NCI-H1105 (cell line): ENCODE results near the gene DAB2IP.

Experiments
- DNase-seq: peaks from one replicate; lab custom pipeline; 2025; lab: John Stamatoyannopoulos, UW

Gene DAB2IP

GRCh38 chr9:121663591-121663990 lies 12.2 kb downstream of the DAB2IP start:
- no peak for DNase-seq

GRCh38 chr9:121666294-121666693 lies 14.9 kb downstream of the DAB2IP start:
- DNase-seq: no peak

- DNase-seq: no peak
These were observed 15.8 kb downstream of the DAB2IP start for GRCh38 chr9:121667214-121667613.

GRCh38 chr9:121667890-121668289 lies 16.5 kb downstream of the DAB2IP start:
- DNase-seq: no peak

GRCh38 chr9:121670431-121670830 lies 19.0 kb downstream of the DAB2IP start:
- DNase-seq: no peak

- DNase-seq: no peak
These were observed 20.2 kb downstream of the DAB2IP start for GRCh38 chr9:121671612-121672155.

GRCh38 chr9:121672213-121672612 lies 20.8 kb downstream of the DAB2IP start:
- DNase-seq: no peak

GRCh38 chr9:121672986-121673385 lies 21.6 kb downstream of the DAB2IP start:
- no peak for DNase-seq

- no peak for DNase-seq
These were observed 22.1 kb downstream of the DAB2IP start for GRCh38 chr9:121673576-121673975.

- no peak for DNase-seq
These were observed 22.6 kb downstream of the DAB2IP start for GRCh38 chr9:121674017-121674416.

GRCh38 chr9:121674952-121675351 lies 23.5 kb downstream of the DAB2IP start:
- DNase-seq: no peak

GRCh38 chr9:121675381-121675780 lies 23.9 kb downstream of the DAB2IP start:
- DNase-seq: no peak

- no peak for DNase-seq
These were observed 24.8 kb downstream of the DAB2IP start for GRCh38 chr9:121675969-121676822.

GRCh38 chr9:121676926-121677325 lies 25.5 kb downstream of the DAB2IP start:
- DNase-seq: no peak

- no peak for DNase-seq
These were observed 27.1 kb downstream of the DAB2IP start for GRCh38 chr9:121678501-121679022.

GRCh38 chr9:121679901-121680635 lies 28.6 kb downstream of the DAB2IP start:
- no peak for DNase-seq

GRCh38 chr9:121681404-121681803 lies 30.0 kb downstream of the DAB2IP start:
- DNase-seq: no peak

GRCh38 chr9:121682201-121682600 lies 30.8 kb downstream of the DAB2IP start:
- DNase-seq: no peak

- DNase-seq: no peak
These were observed 31.6 kb downstream of the DAB2IP start for GRCh38 chr9:121682926-121683515.

- no peak for DNase-seq
These were observed 32.2 kb downstream of the DAB2IP start for GRCh38 chr9:121683652-121684051.

- no peak for DNase-seq
These were observed 33.1 kb downstream of the DAB2IP start for GRCh38 chr9:121684381-121685145.
